Erythroblast (primary cell): ENCODE measurements around the gene OR2A7.
"Not testable (repeated sequence)": the region's sequence is repeated elsewhere in the genome, so short reads cannot be mapped to it uniquely, and the experiment has no call there.

Source experiments
- GATA1 ChIP-seq: IDR thresholded peaks from 2 replicates; pipeline ENCODE4 v1.6.1; 2011; ENCODE audit warnings: low read depth, mild to moderate bottlenecking, control low read depth, low read length, moderate library complexity
- POLR2A ChIP-seq: IDR thresholded peaks from 2 replicates; pipeline ENCODE4 v1.6.1; 2011; ENCODE audit warnings: mild to moderate bottlenecking, low read length

DNA sequence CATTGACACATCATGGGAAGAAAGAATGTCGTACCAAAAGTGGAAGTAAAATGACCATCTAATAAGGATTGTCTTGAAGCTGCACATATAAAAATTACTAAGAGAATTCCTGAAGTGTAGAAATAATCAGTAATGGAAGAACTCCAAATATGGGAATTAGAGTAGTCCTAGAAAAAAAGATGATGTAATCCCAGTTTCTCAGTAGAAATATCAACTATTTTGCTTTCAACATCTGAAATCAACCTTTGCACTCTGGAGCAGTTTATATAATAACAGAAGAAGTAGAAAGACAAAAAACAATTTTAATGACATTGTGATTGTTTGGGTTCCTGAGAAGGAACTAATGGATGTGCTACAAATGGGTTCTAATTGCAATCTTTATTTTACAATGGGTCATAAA lies 31.6 kb downstream of the OR2A7 start:
- not testable (repeated sequence) for TF ChIP-seq POLR2A, GATA1
